Colonic mucosa (tissue), 4 donors: ENCODE results near the gene ADGRF3. TPM values are rescaled to one million over a fixed set of nuclear protein-coding genes. Genes with fewer than 3 reads are reported as not detected.

Experiments used
- DNase-seq: peaks from one replicate; pipeline ENCODE4 v3.0.0-alpha.2; 2020
- H3K27ac ChIP-seq: fragments of 200-600 bp; one replicate; pipeline ENCODE4 v1.8.0; 2021
- H3K27me3 ChIP-seq: fragments of 200-600 bp; one replicate; pipeline ENCODE4 v1.8.0; 2021
- H3K36me3 ChIP-seq: fragments of 200-600 bp; one replicate; pipeline ENCODE4 v1.8.0; 2021
- H3K4me1 ChIP-seq: fragments of 200-600 bp; one replicate; pipeline ENCODE4 v1.8.0; 2021; ENCODE audit warnings: mild to moderate bottlenecking
- H3K4me3 ChIP-seq: fragments of 200-600 bp; one replicate; pipeline ENCODE4 v1.8.0; 2021
- H3K9ac ChIP-seq, 2 donors: one replicate each; pipeline ENCODE4 v1.7.0; 2013; ENCODE audit warnings: control low read depth in 2 of 2, low read depth in 2 of 2, low read length in 2 of 2
- H3K9me3 ChIP-seq: fragments of 200-600 bp; one replicate; pipeline ENCODE4 v1.8.0; 2021
- intact Hi-C: fragments of 100-400 bp; cut with DNase I; formaldehyde crosslinking; loops from one replicate; pipeline ENCODE4 v1.14.1; 2022
- total RNA-seq, 2 donors: library from RNA; stranded (reverse); fragmentation: NEBNext Ultra II Directional in 1 of 2; extraction: Animal tissue kit (Norgen Biotek cat#: 25700) in 1 of 2; gene quantifications; one replicate each; pipeline ENCODE4 v1.2.1, GENCODE V29; 2021
- TF ChIP-seq, protein P1 (sequence below): fragments of 200-600 bp; IDR thresholded peaks from one replicate; pipeline ENCODE4 v1.8.0; 2022; ENCODE audit warnings: antibody characterized with exemption, mild to moderate bottlenecking
- donor health status: healthy.
- donor health status: DM: no; HTN: no; CAD: no.
- donor health status: DM: no; HTN: no; CAD: no.

The ADGRF3 gene
- total RNA-seq, 2 donors from 2014 or later: 0.16 to 0.20 TPM

DNA sequence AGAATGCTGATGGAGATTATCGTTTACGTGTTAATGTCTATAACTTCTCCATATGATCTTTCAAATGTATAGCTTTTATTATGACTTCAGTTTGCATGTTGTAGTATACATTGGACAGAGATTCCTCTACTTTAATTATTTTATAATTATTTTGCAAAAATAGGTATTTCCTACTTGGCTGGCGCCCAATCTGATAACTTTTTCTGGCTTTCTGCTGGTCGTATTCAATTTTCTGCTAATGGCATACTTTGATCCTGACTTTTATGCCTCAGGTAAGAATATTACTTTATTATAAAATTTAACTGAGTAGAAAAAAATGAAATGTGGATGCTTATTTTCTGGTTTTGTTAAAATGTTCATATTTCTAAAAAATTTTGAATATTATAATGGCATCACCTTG, 18.1 kb upstream of the ADGRF3 start:
- Histone ChIP-seq H3K4me1 (peaks cover 6% of the 10 kb centered on the region), H3K36me3 (no peaks in the 10 kb centered on the region), H3K4me3 (no peak overlapping the region), H3K9ac (no peak overlapping the region), H3K9me3 (no peaks in the 10 kb centered on the region), H3K27me3 (no peaks in the 10 kb centered on the region), H3K27ac (no peak overlapping the region)
- TF ChIP-seq, protein P1, sequence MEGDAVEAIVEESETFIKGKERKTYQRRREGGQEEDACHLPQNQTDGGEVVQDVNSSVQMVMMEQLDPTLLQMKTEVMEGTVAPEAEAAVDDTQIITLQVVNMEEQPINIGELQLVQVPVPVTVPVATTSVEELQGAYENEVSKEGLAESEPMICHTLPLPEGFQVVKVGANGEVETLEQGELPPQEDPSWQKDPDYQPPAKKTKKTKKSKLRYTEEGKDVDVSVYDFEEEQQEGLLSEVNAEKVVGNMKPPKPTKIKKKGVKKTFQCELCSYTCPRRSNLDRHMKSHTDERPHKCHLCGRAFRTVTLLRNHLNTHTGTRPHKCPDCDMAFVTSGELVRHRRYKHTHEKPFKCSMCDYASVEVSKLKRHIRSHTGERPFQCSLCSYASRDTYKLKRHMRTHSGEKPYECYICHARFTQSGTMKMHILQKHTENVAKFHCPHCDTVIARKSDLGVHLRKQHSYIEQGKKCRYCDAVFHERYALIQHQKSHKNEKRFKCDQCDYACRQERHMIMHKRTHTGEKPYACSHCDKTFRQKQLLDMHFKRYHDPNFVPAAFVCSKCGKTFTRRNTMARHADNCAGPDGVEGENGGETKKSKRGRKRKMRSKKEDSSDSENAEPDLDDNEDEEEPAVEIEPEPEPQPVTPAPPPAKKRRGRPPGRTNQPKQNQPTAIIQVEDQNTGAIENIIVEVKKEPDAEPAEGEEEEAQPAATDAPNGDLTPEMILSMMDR: no peak
- intact Hi-C loops: no loop called here
- no peak for DNase-seq

DNA sequence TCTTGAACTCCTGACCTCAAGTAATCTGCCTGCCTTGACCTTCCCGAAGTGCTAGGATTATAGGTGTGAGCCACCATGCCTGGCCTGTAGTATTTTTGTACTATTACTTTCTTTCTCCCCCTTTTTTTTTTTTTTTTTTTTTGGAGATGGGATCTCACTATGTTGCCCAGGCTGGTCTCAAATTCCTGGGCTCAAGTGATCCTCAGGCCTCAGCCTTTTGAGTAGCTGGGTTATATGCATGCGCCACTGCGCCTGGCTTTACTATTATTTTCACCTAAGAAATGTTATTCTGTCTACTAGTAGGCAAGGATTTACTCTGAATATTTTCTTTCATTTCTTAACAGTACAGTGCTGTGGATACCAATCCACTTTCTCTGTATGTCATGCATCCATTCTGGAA, 17.4 kb upstream of the ADGRF3 start:
- H3K36me3 ChIP-seq: no peaks in the 10 kb centered on the region
- H3K9ac ChIP-seq: no peak overlapping the region
- TF ChIP-seq, protein P1: no peak
- H3K4me1 ChIP-seq: peaks cover 6% of the 10 kb centered on the region
- no peak for DNase-seq
- H3K9me3 ChIP-seq: no peaks in the 10 kb centered on the region
- no peaks in the 10 kb centered on the region for H3K27me3 ChIP-seq
- no peak overlapping the region for H3K27ac ChIP-seq
- no peak overlapping the region for H3K4me3 ChIP-seq
- intact Hi-C loops: no loop called here

DNA sequence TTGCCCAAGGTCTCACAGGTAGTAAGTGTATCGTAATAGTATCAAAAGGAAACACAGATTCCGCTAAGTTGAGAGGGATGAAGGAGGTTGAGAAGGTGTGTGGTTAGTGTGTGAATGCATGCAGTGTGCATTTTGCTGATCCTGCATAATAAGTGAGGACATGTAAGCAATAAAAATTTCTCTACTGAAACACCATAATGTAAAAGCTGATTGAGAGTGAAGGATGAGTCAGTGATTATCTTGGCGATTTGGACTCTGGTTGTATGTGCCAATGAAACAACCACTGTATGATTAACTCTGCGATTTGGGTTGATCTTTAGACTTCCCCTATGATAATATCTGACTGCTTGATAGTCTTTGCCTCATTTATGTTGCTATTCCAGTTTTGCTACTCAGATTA, 16.7 kb upstream of the ADGRF3 start:
- intact Hi-C loops: no loop called here
- TF ChIP-seq, protein P1: no peak
- Histone ChIP-seq H3K9ac (no peak overlapping the region), H3K27ac (no peak overlapping the region), H3K9me3 (no peaks in the 10 kb centered on the region), H3K36me3 (no peaks in the 10 kb centered on the region), H3K27me3 (no peaks in the 10 kb centered on the region), H3K4me3 (no peak overlapping the region), H3K4me1 (peaks cover 6% of the 10 kb centered on the region)
- DNase-seq: no peak

DNA sequence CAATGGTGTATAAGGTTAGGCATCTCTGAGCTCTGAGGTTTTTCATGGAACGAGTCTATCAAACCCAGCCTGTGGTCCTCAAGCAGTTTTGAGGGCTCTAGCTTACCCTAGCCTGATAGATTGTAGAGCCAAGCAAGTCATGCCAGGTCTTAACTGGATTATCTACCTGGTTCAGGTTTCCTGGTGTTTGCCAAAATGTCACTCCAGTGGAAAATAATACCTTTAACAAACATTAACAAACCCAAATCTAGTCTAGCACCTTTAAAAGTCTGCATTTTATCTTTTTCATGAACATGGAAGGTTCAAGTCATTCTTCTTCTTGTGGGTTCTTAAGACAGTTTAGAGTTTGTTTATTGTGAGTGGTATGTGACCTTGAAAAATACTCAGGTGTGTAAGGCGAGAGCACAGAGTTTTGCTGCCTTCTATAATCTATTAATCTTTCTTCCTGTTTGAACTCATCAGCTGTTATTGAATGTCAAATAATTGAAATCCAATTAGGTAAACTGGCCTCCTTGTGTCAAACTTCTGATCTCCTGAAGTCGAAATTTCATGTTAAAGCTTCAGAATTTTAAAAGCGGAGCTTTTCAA, 13.4 kb upstream of the ADGRF3 start:
- Histone ChIP-seq H3K4me1 (peaks cover 6% of the 10 kb centered on the region), H3K27ac (no peak overlapping the region), H3K27me3 (no peaks in the 10 kb centered on the region), H3K9ac (no peak overlapping the region), H3K4me3 (no peak overlapping the region), H3K9me3 (no peaks in the 10 kb centered on the region), H3K36me3 (no peaks in the 10 kb centered on the region)
- TF ChIP-seq, protein P1: no peak
- intact Hi-C loops: no loop called here
- DNase-seq: no peak

DNA sequence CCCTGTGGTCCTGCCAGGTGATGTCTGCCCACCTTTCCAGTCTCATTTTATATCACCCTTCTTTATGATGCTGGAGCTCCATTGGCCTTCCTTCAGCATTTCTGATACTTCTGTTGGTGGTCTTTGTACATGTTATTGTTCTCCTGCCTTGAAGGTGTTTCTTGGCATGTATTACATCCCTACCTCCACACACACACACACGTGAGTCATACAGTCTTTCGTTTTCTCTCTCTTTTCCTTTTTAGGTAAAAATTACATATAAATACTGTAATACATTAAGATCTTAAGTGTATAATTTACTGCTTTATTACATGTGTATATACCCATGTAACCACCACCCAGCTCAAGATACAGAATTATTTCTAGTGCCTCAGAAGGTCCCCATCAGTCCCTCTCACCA, 10.2 kb upstream of the ADGRF3 start:
- Histone ChIP-seq H3K27ac (no peak overlapping the region), H3K9ac (no peak overlapping the region), H3K27me3 (no peaks in the 10 kb centered on the region), H3K36me3 (no peaks in the 10 kb centered on the region), H3K4me1 (no peaks in the 10 kb centered on the region), H3K4me3 (no peak overlapping the region), H3K9me3 (no peaks in the 10 kb centered on the region)
- intact Hi-C loops: no loop called here
- TF ChIP-seq, protein P1: no peak
- no peak for DNase-seq
